Mononuclear cell (primary cell): Measurements from ENCODE around the gene PXMP4. TPM values are rescaled to one million over a fixed set of nuclear protein-coding genes. Genes with fewer than 3 reads are reported as not detected.

Experiments used
- H3K27me3 ChIP-seq: 2 replicates; pipeline ENCODE4 v1.6.0; 2011; ENCODE audit warnings: low read length, control low read depth; ENCODE audit not compliant: insufficient read depth
- H3K4me1 ChIP-seq: 2 replicates; pipeline ENCODE4 v1.5.1; 2011; ENCODE audit warnings: mild to moderate bottlenecking, low read length, control low read depth; ENCODE audit not compliant: insufficient read depth
- H3K4me3 ChIP-seq: 2 replicates; pipeline ENCODE4 v1.5.1; 2011; ENCODE audit warnings: mild to moderate bottlenecking, low read length, moderate library complexity
- H3K9me3 ChIP-seq: 2 replicates; pipeline ENCODE4 v1.5.1; 2011; ENCODE audit warnings: low read depth, mild to moderate bottlenecking, control low read depth, low read length
- total RNA-seq: library from RNA; depleted of rRNA; stranded (reverse); fragments of >200 nt; gene quantifications from one replicate; pipeline ENCODE4 v1.2.3, GENCODE V29; 2012

PXMP4 gene
- total RNA-seq, 1 donor = 2.4 TPM

DNA sequence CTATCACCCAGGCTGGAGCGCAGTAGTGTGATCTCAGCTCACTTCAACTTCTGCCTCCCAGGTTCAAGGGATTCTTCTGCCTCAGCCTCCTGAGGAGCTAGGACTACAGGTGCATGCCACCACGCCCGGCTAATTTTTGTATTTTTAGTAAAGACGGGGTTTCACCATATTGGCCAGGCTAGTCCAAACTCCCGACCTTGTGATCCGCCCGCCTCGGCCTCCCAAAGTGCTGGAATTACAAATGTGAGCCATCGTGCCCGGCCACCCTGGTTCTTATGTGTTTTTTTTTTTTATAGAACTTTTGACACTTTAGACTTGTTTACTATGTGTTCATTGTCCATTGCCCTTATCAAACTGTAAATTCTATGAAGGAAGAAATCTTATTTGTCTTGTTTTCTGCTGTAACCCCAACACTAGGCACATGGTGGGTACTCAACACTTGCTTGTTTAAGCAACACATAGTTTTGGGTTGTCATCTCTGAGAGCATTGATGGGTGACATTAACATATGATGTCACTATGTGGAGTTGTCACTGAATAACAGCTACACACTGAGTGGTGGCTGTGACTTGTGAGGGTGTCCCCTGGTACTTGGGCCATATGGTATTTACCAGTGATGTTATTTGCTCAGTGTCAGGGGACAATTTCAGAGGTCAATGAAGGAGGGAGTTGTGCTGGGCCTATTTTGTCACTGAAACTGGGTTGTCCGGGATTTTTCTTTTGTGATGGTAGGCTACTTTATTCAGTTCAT lies 1.5 kb upstream of the PXMP4 start:
- peaks cover 26% of the 10 kb centered on the region for H3K4me1 ChIP-seq
- H3K9me3 ChIP-seq = no peaks in the 10 kb centered on the region
- H3K27me3 ChIP-seq = no peaks in the 10 kb centered on the region
- no peak overlapping the region for H3K4me3 ChIP-seq

DNA sequence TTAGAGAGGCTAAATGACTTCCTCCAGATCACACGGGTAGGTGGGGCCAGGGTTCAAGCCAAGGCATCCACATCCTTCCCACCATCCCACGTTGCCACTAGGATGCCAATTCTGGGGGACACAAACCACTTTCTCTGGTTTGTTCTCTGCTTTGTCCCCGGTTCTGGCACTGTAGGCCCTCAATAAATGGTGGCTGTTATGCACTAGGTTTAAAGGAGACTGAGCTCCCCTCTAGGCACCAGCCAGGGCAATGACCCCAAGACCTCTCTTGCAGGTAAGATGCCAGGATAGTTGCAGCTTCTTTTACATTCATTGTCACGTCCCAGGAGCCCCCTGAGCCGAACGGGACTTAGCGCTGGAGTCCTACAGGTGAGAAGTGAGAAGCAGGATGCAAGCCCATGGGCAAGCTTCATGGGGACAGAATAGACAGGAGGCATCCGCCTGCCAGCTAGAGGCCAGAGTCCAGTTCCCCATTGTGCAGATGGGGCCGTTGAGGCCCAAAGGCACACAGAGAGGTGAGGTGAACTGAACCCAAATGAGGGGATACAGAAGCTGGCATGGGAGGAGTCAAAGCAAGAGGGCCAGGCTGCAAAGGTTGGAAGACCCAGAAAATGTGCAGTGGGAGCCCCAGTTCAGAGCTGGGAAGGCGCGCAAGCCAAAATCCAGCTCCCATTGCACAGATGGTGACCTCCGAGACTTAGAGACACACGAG lies 677 bp downstream of the PXMP4 start:
- Histone ChIP-seq H3K4me3 (peak overlapping the region; percentile 80), H3K27me3 (no peaks in the 10 kb centered on the region)

GRCh38 chr20:33716498-33716897 lies 3.6 kb downstream of the PXMP4 start:
- Histone ChIP-seq H3K4me1 (peaks cover 17% of the 10 kb centered on the region), H3K4me3 (no peak overlapping the region), H3K9me3 (no peaks in the 10 kb centered on the region), H3K27me3 (no peaks in the 10 kb centered on the region)

More for the DNA sequence above, 677 bp downstream of the PXMP4 start:
- no peaks in the 10 kb centered on the region for H3K9me3 ChIP-seq
- H3K4me1 ChIP-seq = peaks cover 22% of the 10 kb centered on the region

- Histone ChIP-seq H3K27me3 (no peaks in the 10 kb centered on the region), H3K4me3 (no peak overlapping the region), H3K4me1 (peaks cover 6% of the 10 kb centered on the region), H3K9me3 (no peaks in the 10 kb centered on the region)
Observed at GRCh38 chr20:33713865-33714367, 6.2 kb downstream of the PXMP4 start.

- Histone ChIP-seq H3K27me3 (no peaks in the 10 kb centered on the region), H3K4me1 (peaks cover 3% of the 10 kb centered on the region), H3K9me3 (no peaks in the 10 kb centered on the region), H3K4me3 (no peak overlapping the region)
Observed at GRCh38 chr20:33711446-33711738, 8.7 kb downstream of the PXMP4 start.

- no peak overlapping the region for H3K4me3 ChIP-seq
Observed at GRCh38 chr20:33710681-33711445, 9.2 kb downstream of the PXMP4 start.

DNA sequence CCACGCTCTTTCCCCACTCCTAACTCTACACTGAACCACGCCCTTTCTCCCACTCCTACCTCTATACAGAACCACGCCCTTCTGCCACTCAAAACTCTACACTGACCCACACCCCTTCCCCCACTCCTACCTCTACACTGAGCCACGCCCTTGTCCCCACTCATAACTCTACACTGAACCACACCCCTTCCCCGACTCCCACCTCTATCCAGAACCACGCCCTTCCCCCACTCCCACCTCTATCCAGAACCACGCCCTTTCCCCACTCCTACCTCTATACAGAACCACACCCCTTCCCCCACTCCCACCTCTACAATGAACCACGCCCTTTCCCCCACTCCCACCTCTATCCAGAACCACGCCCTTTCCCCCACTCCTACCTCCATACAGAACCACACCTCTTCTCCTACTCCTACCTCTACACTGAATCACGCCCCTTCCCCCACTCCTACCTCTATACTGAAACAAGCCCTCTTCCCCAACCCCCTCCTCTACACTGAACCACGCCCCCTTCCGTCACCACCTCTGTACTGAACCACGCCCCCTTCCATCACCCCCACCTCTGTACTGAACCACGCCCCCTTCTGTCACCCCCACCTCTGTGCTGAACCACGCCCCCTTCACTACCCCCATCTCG lies 10.1 kb downstream of the PXMP4 start:
- Histone ChIP-seq H3K27me3 (no peaks in the 10 kb centered on the region), H3K9me3 (no peaks in the 10 kb centered on the region), H3K4me3 (no peak overlapping the region), H3K4me1 (peaks cover 3% of the 10 kb centered on the region)

More at GRCh38 chr20:33710681-33711445, 9.2 kb downstream of the PXMP4 start:
- peaks cover 3% of the 10 kb centered on the region for H3K4me1 ChIP-seq
- no peaks in the 10 kb centered on the region for H3K27me3 ChIP-seq
- no peaks in the 10 kb centered on the region for H3K9me3 ChIP-seq

GRCh38 chr20:33709398-33709797 lies 10.7 kb downstream of the PXMP4 start:
- Histone ChIP-seq H3K4me1 (peaks cover 3% of the 10 kb centered on the region), H3K4me3 (no peak overlapping the region), H3K9me3 (no peaks in the 10 kb centered on the region), H3K27me3 (no peaks in the 10 kb centered on the region)

GRCh38 chr20:33707668-33708067 lies 12.4 kb downstream of the PXMP4 start:
- H3K9me3 ChIP-seq = no peaks in the 10 kb centered on the region
- no peak overlapping the region for H3K4me3 ChIP-seq

DNA sequence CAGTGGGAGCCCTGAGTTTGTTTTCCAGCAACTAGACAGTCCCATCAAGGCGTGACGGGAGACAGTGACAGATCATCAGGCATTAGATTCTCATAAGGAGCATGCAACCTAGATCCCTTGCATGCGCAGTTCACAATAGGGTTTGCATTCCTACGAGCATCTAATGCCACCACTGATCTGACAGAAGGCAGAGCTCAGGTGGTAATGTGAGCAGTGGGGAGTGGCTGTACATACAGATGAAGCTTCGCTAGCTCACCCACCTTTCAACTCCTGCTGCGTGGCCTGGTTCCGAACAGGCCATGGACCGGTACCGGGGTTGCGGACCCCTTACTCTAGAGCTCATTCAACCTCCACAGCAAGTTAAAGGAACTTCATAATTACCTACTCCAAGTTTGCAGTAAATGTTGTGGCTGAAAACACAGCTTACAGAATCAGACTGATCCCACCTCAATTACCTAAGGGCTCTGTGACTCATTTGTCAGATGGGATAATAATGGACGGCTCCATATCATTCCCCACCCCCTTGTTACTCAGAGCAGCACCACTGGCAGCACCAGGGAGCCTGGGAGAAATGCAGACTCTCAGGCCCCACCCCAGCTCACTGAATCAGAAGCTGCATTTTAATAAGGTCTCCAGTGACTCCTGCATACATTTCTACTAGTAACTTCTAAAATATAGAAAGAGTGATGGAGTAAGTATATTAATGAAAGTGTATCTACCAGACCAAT lies 15.7 kb downstream of the PXMP4 start:
- H3K4me3 ChIP-seq = no peak overlapping the region
- no peaks in the 10 kb centered on the region for H3K27me3 ChIP-seq
- no peaks in the 10 kb centered on the region for H3K4me1 ChIP-seq
- H3K9me3 ChIP-seq = no peaks in the 10 kb centered on the region

More at GRCh38 chr20:33707668-33708067, 12.4 kb downstream of the PXMP4 start:
- Histone ChIP-seq H3K27me3 (no peaks in the 10 kb centered on the region), H3K4me1 (peaks cover 3% of the 10 kb centered on the region)

DNA sequence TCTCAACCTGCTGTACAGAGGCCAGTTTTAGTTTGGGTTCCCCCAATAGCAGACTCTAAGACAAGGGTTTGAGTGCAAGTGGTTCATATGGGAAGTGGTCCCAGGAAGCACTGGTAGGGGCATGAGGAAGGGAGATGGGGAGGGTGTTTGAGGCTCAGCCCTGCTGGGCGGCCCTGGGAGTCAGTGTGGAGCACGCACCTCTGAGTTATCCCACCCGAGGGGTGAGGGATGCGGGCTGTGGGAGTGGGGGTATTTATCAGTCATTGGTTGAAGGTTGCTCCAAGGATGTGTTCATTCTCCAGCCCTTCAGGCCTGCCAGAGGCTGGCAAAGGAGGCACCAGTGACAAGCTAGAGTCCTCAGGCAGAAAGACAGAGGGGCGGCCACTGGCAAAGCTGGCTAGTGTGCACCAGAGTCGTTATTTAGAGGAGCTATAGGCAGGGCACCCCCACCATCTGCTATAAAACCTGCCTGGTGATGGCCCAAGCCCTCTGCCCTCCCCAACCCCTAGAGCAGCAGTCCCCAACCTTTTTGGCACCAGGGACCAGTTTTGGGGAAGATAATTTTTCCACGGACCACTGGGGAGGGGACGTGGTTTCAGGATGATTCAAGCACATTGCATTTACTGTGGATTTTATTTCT lies 16.5 kb downstream of the PXMP4 start:
- Histone ChIP-seq H3K27me3 (no peaks in the 10 kb centered on the region), H3K9me3 (no peaks in the 10 kb centered on the region), H3K4me3 (no peak overlapping the region), H3K4me1 (no peaks in the 10 kb centered on the region)

DNA sequence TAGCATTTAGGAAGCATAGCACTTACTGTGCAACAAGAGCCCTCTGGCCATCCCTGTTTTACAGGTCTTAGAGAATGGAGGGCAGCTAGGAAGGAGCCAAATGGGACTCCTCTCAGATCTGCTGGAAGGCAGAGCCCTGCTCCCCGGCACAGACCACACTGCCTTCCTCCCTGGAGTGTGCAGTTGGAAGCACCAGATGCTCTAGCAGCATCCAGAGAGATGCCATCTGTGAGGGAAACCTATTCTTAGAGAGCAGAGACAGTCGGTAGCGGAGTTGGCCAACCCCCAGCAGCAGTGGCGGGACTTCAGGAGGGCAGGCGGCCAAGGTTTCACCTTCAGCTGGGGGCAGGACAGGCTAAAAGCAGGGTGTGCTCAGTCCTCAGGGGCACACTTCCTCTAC lies 17.2 kb downstream of the PXMP4 start:
- Histone ChIP-seq H3K4me3 (no peak overlapping the region), H3K9me3 (no peaks in the 10 kb centered on the region), H3K27me3 (no peaks in the 10 kb centered on the region), H3K4me1 (no peaks in the 10 kb centered on the region)

DNA sequence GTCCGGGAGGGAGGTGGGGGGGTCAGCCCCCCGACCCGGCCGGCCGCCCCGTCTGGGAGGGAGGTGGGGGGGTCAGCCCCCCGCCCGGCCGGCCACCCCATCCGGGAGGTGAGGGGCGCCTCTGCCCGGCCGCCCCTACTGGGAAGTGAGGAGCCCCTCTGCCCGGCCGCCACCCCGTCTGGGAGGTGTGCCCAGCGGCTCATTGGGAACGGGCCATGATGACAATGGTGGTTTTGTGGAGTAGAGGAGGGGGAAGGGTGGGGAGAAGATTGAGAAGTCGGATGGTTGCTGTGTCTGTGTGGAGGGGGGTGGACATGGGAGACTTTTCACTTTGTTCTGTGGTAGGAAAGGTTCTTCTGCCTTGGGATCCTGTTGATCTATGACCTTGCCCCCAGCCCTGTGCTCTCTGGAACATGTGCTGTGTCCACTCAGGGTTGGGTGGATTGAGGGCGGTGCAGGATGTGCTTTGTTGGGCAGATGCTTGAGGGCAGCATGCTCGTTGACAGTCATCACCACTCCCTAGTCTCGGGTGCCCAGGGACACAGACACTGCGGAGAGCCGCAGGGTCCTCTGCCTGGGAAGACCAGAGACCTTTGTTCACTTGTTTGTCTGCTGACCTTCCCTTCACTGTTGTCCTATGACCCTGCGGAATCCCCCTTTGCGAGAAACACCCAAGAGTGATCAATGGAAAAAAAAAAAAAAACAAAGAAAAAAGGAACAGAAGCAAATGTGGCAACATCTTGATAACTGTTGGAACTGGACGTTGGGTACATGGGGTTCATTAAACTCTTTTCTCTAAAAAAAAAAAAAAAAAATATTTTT lies 18.3 kb downstream of the PXMP4 start:
- Histone ChIP-seq H3K4me3 (no peak overlapping the region), H3K9me3 (no peaks in the 10 kb centered on the region), H3K4me1 (no peaks in the 10 kb centered on the region), H3K27me3 (no peaks in the 10 kb centered on the region)
